Activated naive CD4-positive, alpha-beta T cell treated with anti-CD3 and anti-CD28 coated beads, Interleukin-2, amount 50 U/mL, for 72 hours (primary cell): ENCODE results near the gene TAGLN2. TPM values are rescaled to one million over a fixed set of nuclear protein-coding genes. Genes with fewer than 3 reads are reported as not detected.

ENCODE experiments used
- ATAC-seq, 2 donors: fragments of 150-1000 bp; cut with Tn5 transposase; 2 replicates each; pipeline ENCODE4 v1.10.0; 2021; ENCODE audit warnings: mild to moderate bottlenecking in 2 of 2, moderate library complexity in 2 of 2
- DNase-seq, 2 donors: peaks; one replicate each; pipeline ENCODE4 v3.0.0; 2021 to 2022; ENCODE audit warnings: low spot score in 2 of 2
- H3K27ac Mint-ChIP-seq, 2 donors: one replicate each; pipeline ENCODE4 v1.8.0; 2022; ENCODE audit warnings: mild to moderate bottlenecking in 2 of 2, mixed read lengths in 2 of 2
- H3K36me3 Mint-ChIP-seq, 2 donors: one replicate each; pipeline ENCODE4 v1.8.0; 2022; ENCODE audit warnings: mixed read lengths in 2 of 2
- H3K9me3 Mint-ChIP-seq, 2 donors: one replicate each; pipeline ENCODE4 v1.8.0; 2022; ENCODE audit warnings: mixed read lengths in 2 of 2
- total RNA-seq, 2 donors: library from RNA; stranded (reverse); gene quantifications; one replicate each; pipeline ENCODE4 v1.2.3, GENCODE V29; 2022

Gene TAGLN2
- 100 to 1,000 TPM; 391 to 559 TPM for total RNA-seq

- H3K36me3 Mint-ChIP-seq = peaks cover 28 to 46% of the 10 kb centered on the region in 2 donors
- no peaks in the 10 kb centered on the region for H3K9me3 Mint-ChIP-seq
- DNase-seq = peak; percentile 90 to 94
- peak within 1 kb of the TSS; percentile 98 to 100 for H3K27ac Mint-ChIP-seq
- peak; percentile 50 to 65 for ATAC-seq
These were observed at the start of gene TAGLN2 for GRCh38 chr1:159924791-159925718. TSS of gene TAGLN2 (minus strand) at chr1:159925507. CDS start at chr1:159920509, 4,998 bp downstream.

- DNase-seq (no peak), ATAC-seq (no peak)
- Mint-ChIP-seq H3K27ac (no peak overlapping the region), H3K36me3 (no peaks in the 10 kb centered on the region), H3K9me3 (no peaks in the 10 kb centered on the region)
These were observed 49.2 kb upstream of the TAGLN2 start for GRCh38 chr1:159974350-159974965.

- no peaks in the 10 kb centered on the region for H3K36me3 Mint-ChIP-seq
- ATAC-seq (no peak), DNase-seq (no peak)
- no peak overlapping the region for H3K27ac Mint-ChIP-seq
- H3K9me3 Mint-ChIP-seq = no peaks in the 10 kb centered on the region
These were observed 48.1 kb upstream of the TAGLN2 start for GRCh38 chr1:159973350-159973940.

GRCh38 chr1:159972443-159973205 lies 47.3 kb upstream of the TAGLN2 start:
- Mint-ChIP-seq H3K9me3 (no peaks in the 10 kb centered on the region), H3K36me3 (no peaks in the 10 kb centered on the region), H3K27ac (no peak overlapping the region)
- ATAC-seq = no peak
- DNase-seq = no peak

- DNase-seq = no peak
- Mint-ChIP-seq H3K27ac (no peak overlapping the region), H3K9me3 (no peaks in the 10 kb centered on the region), H3K36me3 (no peaks in the 10 kb centered on the region)
- no peak for ATAC-seq
These were observed 45.6 kb upstream of the TAGLN2 start for GRCh38 chr1:159970932-159971342.

GRCh38 chr1:159968901-159969300 lies 43.6 kb upstream of the TAGLN2 start:
- ATAC-seq = no peak
- H3K36me3 Mint-ChIP-seq = no peaks in the 10 kb centered on the region

GRCh38 chr1:159965263-159965662 lies 40.0 kb upstream of the TAGLN2 start:
- no peak for ATAC-seq
- no peaks in the 10 kb centered on the region for H3K36me3 Mint-ChIP-seq
- no peak overlapping the region for H3K27ac Mint-ChIP-seq
- DNase-seq = no peak
- H3K9me3 Mint-ChIP-seq = no peaks in the 10 kb centered on the region

More at GRCh38 chr1:159968901-159969300, 43.6 kb upstream of the TAGLN2 start:
- Mint-ChIP-seq H3K27ac (no peak overlapping the region), H3K9me3 (no peaks in the 10 kb centered on the region)
- DNase-seq = no peak

GRCh38 chr1:159964144-159964543 lies 38.8 kb upstream of the TAGLN2 start:
- no peaks in the 10 kb centered on the region for H3K36me3 Mint-ChIP-seq
- H3K27ac Mint-ChIP-seq = no peak overlapping the region
- no peak for DNase-seq
- no peak for ATAC-seq
- H3K9me3 Mint-ChIP-seq = no peaks in the 10 kb centered on the region

- no peak for ATAC-seq
- no peak overlapping the region for H3K27ac Mint-ChIP-seq
These were observed 36.9 kb upstream of the TAGLN2 start for GRCh38 chr1:159962176-159962575.

GRCh38 chr1:159961636-159962035 lies 36.3 kb upstream of the TAGLN2 start:
- ATAC-seq (no peak), DNase-seq (no peak)
- H3K9me3 Mint-ChIP-seq = no peaks in the 10 kb centered on the region
- H3K27ac Mint-ChIP-seq = no peak overlapping the region
- H3K36me3 Mint-ChIP-seq = no peaks in the 10 kb centered on the region

More at GRCh38 chr1:159962176-159962575, 36.9 kb upstream of the TAGLN2 start:
- Mint-ChIP-seq H3K9me3 (no peaks in the 10 kb centered on the region), H3K36me3 (no peaks in the 10 kb centered on the region)
- DNase-seq = no peak

- H3K36me3 Mint-ChIP-seq = no peaks in the 10 kb centered on the region
- no peaks in the 10 kb centered on the region for H3K9me3 Mint-ChIP-seq
- ATAC-seq (no peak), DNase-seq (no peak)
- no peak overlapping the region for H3K27ac Mint-ChIP-seq
These were observed 35.5 kb upstream of the TAGLN2 start for GRCh38 chr1:159960721-159961381.

GRCh38 chr1:159959451-159959850 lies 34.1 kb upstream of the TAGLN2 start:
- Mint-ChIP-seq H3K9me3 (no peaks in the 10 kb centered on the region), H3K27ac (peak overlapping the region in 1 of 2 donors; percentile 1), H3K36me3 (no peaks in the 10 kb centered on the region)
- ATAC-seq (no peak), DNase-seq (no peak)

- no peak for DNase-seq
- no peaks in the 10 kb centered on the region for H3K9me3 Mint-ChIP-seq
- peak overlapping the region; percentile 1 to 19 for H3K27ac Mint-ChIP-seq
- H3K36me3 Mint-ChIP-seq = no peaks in the 10 kb centered on the region
- peak; percentile 81 to 89 for ATAC-seq
These were observed 33.5 kb upstream of the TAGLN2 start for GRCh38 chr1:159958719-159959380.

GRCh38 chr1:159957824-159958268 lies 32.5 kb upstream of the TAGLN2 start:
- ATAC-seq = no peak
- H3K27ac Mint-ChIP-seq = peak overlapping the region in 1 of 2 donors; percentile 67
- DNase-seq = no peak
- no peaks in the 10 kb centered on the region for H3K36me3 Mint-ChIP-seq
- no peaks in the 10 kb centered on the region for H3K9me3 Mint-ChIP-seq

- DNase-seq (no peak), ATAC-seq (no peak)
- Mint-ChIP-seq H3K36me3 (no peaks in the 10 kb centered on the region), H3K9me3 (no peaks in the 10 kb centered on the region), H3K27ac (no peak overlapping the region)
These were observed 30.1 kb upstream of the TAGLN2 start for GRCh38 chr1:159955456-159955855.
